ENCODE data around the gene CA10. TPM values are rescaled to one million over a fixed set of nuclear protein-coding genes. Genes with fewer than 3 reads are reported as not detected.

The CA10 gene
- total RNA-seq, 1 experiment from 2014 or later, result 0.46 TPM

DNA sequence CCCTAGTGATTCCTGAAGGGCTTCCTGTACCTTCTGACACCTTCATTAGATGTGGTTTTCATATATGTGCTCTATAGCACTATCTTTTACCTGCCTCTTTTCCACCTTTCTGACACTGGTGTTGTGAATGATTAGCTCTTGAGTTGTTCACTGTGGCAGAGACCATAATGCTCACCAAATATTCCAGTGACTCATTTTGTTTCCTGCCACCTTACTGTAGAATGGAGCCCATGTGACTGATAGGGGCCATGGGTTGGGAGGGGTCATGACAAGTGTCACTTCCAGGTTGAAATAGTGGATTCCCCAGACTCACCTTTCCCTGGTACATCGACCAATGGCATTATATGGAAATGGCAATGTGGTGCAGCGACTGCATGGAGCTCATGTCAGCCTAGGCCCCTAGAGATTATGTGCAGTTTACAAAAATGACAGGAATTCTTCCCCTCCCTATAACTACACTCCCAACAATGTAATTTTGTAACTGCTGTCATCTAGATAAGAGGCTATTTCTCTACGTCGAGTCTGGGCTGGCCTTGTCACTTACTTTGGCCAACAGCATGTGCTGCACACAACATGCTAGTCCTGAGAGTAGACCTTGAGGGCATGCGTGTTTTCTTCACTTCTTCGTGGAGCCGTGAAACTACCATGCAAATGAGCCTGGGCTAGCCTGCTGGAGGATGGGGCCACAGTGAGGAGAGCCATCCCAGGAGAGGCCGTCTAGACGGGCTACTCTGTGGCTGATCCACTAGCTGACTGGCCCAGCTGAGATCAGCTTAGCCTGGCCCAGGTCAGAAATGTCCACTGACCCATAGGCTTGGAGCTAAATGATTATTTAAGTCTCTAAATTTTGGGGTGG lies 409.5 kb downstream of the CA10 start:
- peaks cover 14 to 18% of the 10 kb centered on the region in 2 experiments for H3K4me1 Mint-ChIP-seq
- H4K8ac ChIP-seq (replicated peaks; ENCODE audit: insufficient read length, low read depth, low read length), result no peak overlapping the region
- H3K36me3 Mint-ChIP-seq (ENCODE audit: insufficient read depth in 1 of 3, low read depth in 3 of 3), result no peaks in the 10 kb centered on the region
- H4K20me1 ChIP-seq (ENCODE audit: control insufficient read depth, insufficient read depth, insufficient read length), result no peaks in the 10 kb centered on the region
- no peak overlapping the region for H3K27ac ChIP-seq (ENCODE audit: insufficient read length, low read depth, low read length)
- no peaks in the 10 kb centered on the region for H3K9me3 ChIP-seq (ENCODE audit: control insufficient read depth, low read depth, low read length)
- DNase-seq, result no peak
- no peak overlapping the region for H2BK15ac ChIP-seq (ENCODE audit: low read depth, low read length)
- H4K5ac ChIP-seq (ENCODE audit: insufficient read length, low read depth, low read length), result no peak overlapping the region
- H3K4me1 ChIP-seq (ENCODE audit: insufficient read depth, low read length), result peaks cover 3% of the 10 kb centered on the region; the same call in 1 of the 2 replicates
- no peak overlapping the region for H2AK5ac ChIP-seq (ENCODE audit: insufficient read length, low read length)
- H3K4ac ChIP-seq (ENCODE audit: low read depth, low read length), result no peak overlapping the region
- H3K27me3 ChIP-seq (ENCODE audit: insufficient read depth, low read length), result no peaks in the 10 kb centered on the region
- H3K4me2 ChIP-seq (ENCODE audit: insufficient read depth, insufficient read length, low read length), result no peak overlapping the region
- no peaks in the 10 kb centered on the region for H3K79me2 ChIP-seq (ENCODE audit: insufficient read depth, low read length)
- no peak overlapping the region for H3K14ac ChIP-seq (ENCODE audit: insufficient read depth, low read length)
- H2BK12ac ChIP-seq (ENCODE audit: insufficient read length, low read depth, low read length), result no peak overlapping the region
- H2BK20ac ChIP-seq (ENCODE audit: low read depth, low read length, poor library complexity, severe bottlenecking), result no peak overlapping the region
- WGBS (ENCODE audit: extremely low coverage, insufficient read length, low lambda C conversion rate), result no CpG with 5 or more reads among the region's 9 CpGs
- H3K23me2 ChIP-seq (ENCODE audit: insufficient read length, low read depth, low read length, poor library complexity, severe bottlenecking), result no peaks in the 10 kb centered on the region
- TF ChIP-seq, protein P1, sequence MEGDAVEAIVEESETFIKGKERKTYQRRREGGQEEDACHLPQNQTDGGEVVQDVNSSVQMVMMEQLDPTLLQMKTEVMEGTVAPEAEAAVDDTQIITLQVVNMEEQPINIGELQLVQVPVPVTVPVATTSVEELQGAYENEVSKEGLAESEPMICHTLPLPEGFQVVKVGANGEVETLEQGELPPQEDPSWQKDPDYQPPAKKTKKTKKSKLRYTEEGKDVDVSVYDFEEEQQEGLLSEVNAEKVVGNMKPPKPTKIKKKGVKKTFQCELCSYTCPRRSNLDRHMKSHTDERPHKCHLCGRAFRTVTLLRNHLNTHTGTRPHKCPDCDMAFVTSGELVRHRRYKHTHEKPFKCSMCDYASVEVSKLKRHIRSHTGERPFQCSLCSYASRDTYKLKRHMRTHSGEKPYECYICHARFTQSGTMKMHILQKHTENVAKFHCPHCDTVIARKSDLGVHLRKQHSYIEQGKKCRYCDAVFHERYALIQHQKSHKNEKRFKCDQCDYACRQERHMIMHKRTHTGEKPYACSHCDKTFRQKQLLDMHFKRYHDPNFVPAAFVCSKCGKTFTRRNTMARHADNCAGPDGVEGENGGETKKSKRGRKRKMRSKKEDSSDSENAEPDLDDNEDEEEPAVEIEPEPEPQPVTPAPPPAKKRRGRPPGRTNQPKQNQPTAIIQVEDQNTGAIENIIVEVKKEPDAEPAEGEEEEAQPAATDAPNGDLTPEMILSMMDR (conservative IDR thresholded peaks at IDR 0.05), result no peak
- H2BK120ac ChIP-seq (ENCODE audit: low read depth, low read length, poor library complexity, severe bottlenecking), result no peak overlapping the region
- no peaks in the 10 kb centered on the region for H3K27me3 Mint-ChIP-seq (ENCODE audit: low read depth)
- no peak overlapping the region for H3K4me3 Mint-ChIP-seq
- H3K79me1 ChIP-seq (ENCODE audit: insufficient read depth, low read depth, low read length, poor library complexity, severe bottlenecking), result no peaks in the 10 kb centered on the region
- no peak overlapping the region for H3K56ac ChIP-seq (ENCODE audit: insufficient read length, low read depth, low read length)
- H3T11ph ChIP-seq (ENCODE audit: low read length), result no peak overlapping the region
- no peak overlapping the region for H3K9ac ChIP-seq (ENCODE audit: extremely low read depth, insufficient read length, low read length)
- no peaks in the 10 kb centered on the region for H3K9me3 Mint-ChIP-seq
- no peak overlapping the region for H3K23ac ChIP-seq (ENCODE audit: insufficient read length, low read depth, low read length)
- no peak overlapping the region for H4K91ac ChIP-seq (ENCODE audit: insufficient read length, low read depth, low read length)
- H3K27ac Mint-ChIP-seq, result no peak overlapping the region
- no peak overlapping the region for H2BK5ac ChIP-seq (ENCODE audit: insufficient read length, low read length)
- no peak overlapping the region for H3K18ac ChIP-seq (ENCODE audit: insufficient read length, low read depth, low read length)
- H2AFZ ChIP-seq (ENCODE audit: low read length), result no peak overlapping the region

Measured in H9 (cell line).